IPS-20b (cell line): ENCODE measurements around the gene TMEM181.
"Not testable (repeated sequence)": the region's sequence is repeated elsewhere in the genome, so short reads cannot be mapped to it uniquely, and the experiment has no call there.

Source experiments
- H3K27ac ChIP-seq: one replicate; pipeline ENCODE4 v1.5.1; 2013; ENCODE audit warnings: low read length
- H3K27me3 ChIP-seq: 2 replicates; pipeline ENCODE4 v1.6.1; 2013; ENCODE audit warnings: mild to moderate bottlenecking, low read length, inconsistent platforms; ENCODE audit not compliant: insufficient read depth
- H3K36me3 ChIP-seq: 2 replicates; pipeline ENCODE4 v1.6.1; 2013; ENCODE audit warnings: low read depth, mild to moderate bottlenecking, inconsistent platforms, low read length, moderate library complexity; ENCODE audit not compliant: insufficient read depth
- H3K4me1 ChIP-seq: 2 replicates; pipeline ENCODE4 v1.6.1; 2013; ENCODE audit warnings: mild to moderate bottlenecking, control low read depth, inconsistent platforms, low read length, moderate library complexity; ENCODE audit not compliant: insufficient read depth
- H3K4me3 ChIP-seq: 2 replicates; pipeline ENCODE4 v1.5.1; 2013; ENCODE audit warnings: mild to moderate bottlenecking, low read length, inconsistent platforms
- H3K9ac ChIP-seq: 2 replicates; pipeline ENCODE4 v1.6.1; 2013; ENCODE audit warnings: low read depth, mild to moderate bottlenecking, inconsistent platforms, low read length, moderate library complexity
- H3K9me3 ChIP-seq: 2 replicates; pipeline ENCODE4 v1.6.1; 2013; ENCODE audit warnings: mild to moderate bottlenecking, low read depth, low read length, inconsistent platforms; ENCODE audit not compliant: insufficient read depth

The TMEM181 gene

GRCh38 chr6:158618289-158618688, 58.4 kb downstream of the TMEM181 start:
- H3K4me1 ChIP-seq, H3K9me3 ChIP-seq, H3K9ac ChIP-seq, H3K4me3 ChIP-seq, H3K27me3 ChIP-seq, H3K27ac ChIP-seq: not testable (repeated sequence)
- peaks cover 37% of the 10 kb centered on the region for H3K36me3 ChIP-seq

- no peaks in the 10 kb centered on the region for H3K4me1 ChIP-seq
- H3K9me3 ChIP-seq, result no peaks in the 10 kb centered on the region
- H3K27me3 ChIP-seq, result no peaks in the 10 kb centered on the region
- no peak overlapping the region for H3K9ac ChIP-seq
- H3K27ac ChIP-seq, result no peak overlapping the region
- peaks cover 32% of the 10 kb centered on the region for H3K36me3 ChIP-seq
- no peak overlapping the region for H3K4me3 ChIP-seq
These were observed 60.3 kb downstream of the TMEM181 start for GRCh38 chr6:158619922-158620801.

GRCh38 chr6:158620963-158621693, 61.2 kb downstream of the TMEM181 start:
- H3K36me3 ChIP-seq, result peaks cover 41% of the 10 kb centered on the region
- H3K4me3 ChIP-seq, result no peak overlapping the region
- H3K9ac ChIP-seq, result no peak overlapping the region
- H3K4me1 ChIP-seq, result no peaks in the 10 kb centered on the region
- no peaks in the 10 kb centered on the region for H3K27me3 ChIP-seq
- H3K27ac ChIP-seq, result no peak overlapping the region
- H3K9me3 ChIP-seq, result no peaks in the 10 kb centered on the region

- Histone ChIP-seq H3K4me3 (no peak overlapping the region), H3K9ac (no peak overlapping the region), H3K36me3 (peaks cover 49% of the 10 kb centered on the region), H3K27ac (no peak overlapping the region), H3K9me3 (no peaks in the 10 kb centered on the region), H3K27me3 (no peaks in the 10 kb centered on the region), H3K4me1 (no peaks in the 10 kb centered on the region)
These were observed 62.0 kb downstream of the TMEM181 start for GRCh38 chr6:158621694-158622544.

- Histone ChIP-seq H3K36me3 (peaks cover 57% of the 10 kb centered on the region), H3K9ac (no peak overlapping the region), H3K4me3 (no peak overlapping the region), H3K27me3 (no peaks in the 10 kb centered on the region), H3K9me3 (no peaks in the 10 kb centered on the region), H3K27ac (no peak overlapping the region), H3K4me1 (no peaks in the 10 kb centered on the region)
These were observed 62.8 kb downstream of the TMEM181 start for GRCh38 chr6:158622545-158623190.

GRCh38 chr6:158624684-158625682, 65.1 kb downstream of the TMEM181 start:
- H3K36me3 ChIP-seq, result peaks cover 75% of the 10 kb centered on the region
- peaks cover 4% of the 10 kb centered on the region; the same call in 1 of the 2 replicates for H3K4me1 ChIP-seq
- no peak overlapping the region for H3K9ac ChIP-seq
- H3K4me3 ChIP-seq, result no peak overlapping the region
- H3K27ac ChIP-seq, result no peak overlapping the region
- no peaks in the 10 kb centered on the region for H3K27me3 ChIP-seq
- H3K9me3 ChIP-seq, result no peaks in the 10 kb centered on the region

GRCh38 chr6:158625881-158626305, 66.0 kb downstream of the TMEM181 start:
- Histone ChIP-seq H3K27me3 (no peaks in the 10 kb centered on the region), H3K4me3 (no peak overlapping the region), H3K36me3 (peaks cover 76% of the 10 kb centered on the region), H3K9ac (no peak overlapping the region), H3K4me1 (peaks cover 4% of the 10 kb centered on the region; the same call in 1 of the 2 replicates), H3K27ac (no peak overlapping the region), H3K9me3 (no peaks in the 10 kb centered on the region)

GRCh38 chr6:158626360-158627167, 66.7 kb downstream of the TMEM181 start:
- no peak overlapping the region for H3K27ac ChIP-seq
- no peak overlapping the region for H3K9ac ChIP-seq
- H3K27me3 ChIP-seq, result no peaks in the 10 kb centered on the region
- H3K36me3 ChIP-seq, result peaks cover 76% of the 10 kb centered on the region
- no peaks in the 10 kb centered on the region for H3K9me3 ChIP-seq
- H3K4me3 ChIP-seq, result no peak overlapping the region
- H3K4me1 ChIP-seq, result peaks cover 4% of the 10 kb centered on the region; the same call in 1 of the 2 replicates

GRCh38 chr6:158627168-158627939, 67.5 kb downstream of the TMEM181 start:
- Histone ChIP-seq H3K9me3 (no peaks in the 10 kb centered on the region), H3K36me3 (peaks cover 82% of the 10 kb centered on the region), H3K27me3 (no peaks in the 10 kb centered on the region), H3K9ac (no peak overlapping the region), H3K4me3 (no peak overlapping the region), H3K4me1 (peaks cover 4% of the 10 kb centered on the region; the same call in 1 of the 2 replicates), H3K27ac (no peak overlapping the region)
